Mesendoderm (in vitro differentiated cells): Measurements from ENCODE around the gene HAS3.

Experiments used
- DNase-seq: peaks from one replicate; pipeline ENCODE4 v3.0.0; 2013
- H2AK5ac ChIP-seq: 2 replicates; pipeline ENCODE4 v1.6.1; 2013; ENCODE audit warnings: low read length, inconsistent platforms
- H2BK120ac ChIP-seq: 2 replicates; pipeline ENCODE4 v1.6.1; 2013; ENCODE audit warnings: low read depth, mild to moderate bottlenecking, low read length, moderate library complexity, mixed read lengths
- H2BK15ac ChIP-seq: replicated peaks from 2 replicates; pipeline ENCODE4 v1.6.1; 2013; ENCODE audit warnings: low read depth, mild to moderate bottlenecking, moderate library complexity
- H2BK5ac ChIP-seq: 2 replicates; pipeline ENCODE4 v1.6.1; 2013; ENCODE audit warnings: low read length, inconsistent platforms
- H3K18ac ChIP-seq: 2 replicates; pipeline ENCODE4 v1.6.1; 2013; ENCODE audit warnings: mild to moderate bottlenecking, low read length, mixed read lengths
- H3K23ac ChIP-seq: one replicate; pipeline ENCODE4 v1.6.1; 2013; ENCODE audit warnings: low read length
- H3K27ac ChIP-seq: 2 replicates; pipeline ENCODE4 v1.5.1; 2013; ENCODE audit warnings: low read depth, mild to moderate bottlenecking, inconsistent platforms, low read length, moderate library complexity
- H3K27me3 ChIP-seq: 2 replicates; pipeline ENCODE4 v1.6.1; 2013; ENCODE audit warnings: low read length, control low read depth, mild to moderate bottlenecking, inconsistent platforms; ENCODE audit not compliant: insufficient read depth, poor library complexity
- H3K36me3 ChIP-seq: 2 replicates; pipeline ENCODE4 v1.6.1; 2013; ENCODE audit warnings: low read length, inconsistent platforms; ENCODE audit not compliant: control insufficient read depth, insufficient read depth
- H3K4ac ChIP-seq: one replicate; pipeline ENCODE4 v1.6.1; 2013; ENCODE audit warnings: low read depth, mild to moderate bottlenecking, low read length, moderate library complexity
- H3K4me1 ChIP-seq: 2 replicates; pipeline ENCODE4 v1.6.1; 2013; ENCODE audit warnings: low read depth, low read length, inconsistent platforms; ENCODE audit not compliant: control insufficient read depth
- H3K4me2 ChIP-seq: 2 replicates; pipeline ENCODE4 v1.6.1; 2013; ENCODE audit warnings: low read length
- H3K4me3 ChIP-seq: 2 replicates; pipeline ENCODE4 v1.5.1; 2013; ENCODE audit warnings: mild to moderate bottlenecking, low read length
- H3K56ac ChIP-seq: one replicate; pipeline ENCODE4 v1.6.1; 2013; ENCODE audit warnings: low read length
- H3K79me1 ChIP-seq: 2 replicates; pipeline ENCODE4 v1.6.1; 2013; ENCODE audit warnings: low read length, inconsistent platforms
- H3K79me2 ChIP-seq: 2 replicates; pipeline ENCODE4 v1.6.1; 2013; ENCODE audit warnings: mild to moderate bottlenecking, low read length; ENCODE audit not compliant: control insufficient read depth, insufficient read depth
- H3K9ac ChIP-seq: 2 replicates; pipeline ENCODE4 v1.6.1; 2013; ENCODE audit warnings: low read length, inconsistent platforms
- H4K5ac ChIP-seq: one replicate; pipeline ENCODE4 v1.6.1; 2013; ENCODE audit warnings: low read length
- H4K8ac ChIP-seq: one replicate; pipeline ENCODE4 v1.6.1; 2013; ENCODE audit warnings: low read depth, mild to moderate bottlenecking, control low read depth, low read length, moderate library complexity
- WGBS: extraction: QIAGEN DNeasy Blood & Tissue Kit; methylation state at CpG from one replicate; pipeline ENCODE4 v1.1.7; 2013; ENCODE audit warnings: low lambda C conversion rate, missing lambda C conversion rate; ENCODE audit not compliant: insufficient coverage; ENCODE audit errors: extremely low coverage; 5-methylcytosine and 5-hydroxymethylcytosine counted together

Gene HAS3

GRCh38 chr16:69073181-69073702 lies 32.2 kb upstream of the HAS3 start:
- Histone ChIP-seq H3K4ac (no peak overlapping the region), H3K27ac (peak overlapping the region; percentile 64)

GRCh38 chr16:69077251-69077650 lies 28.2 kb upstream of the HAS3 start:
- no peak overlapping the region for H2BK15ac ChIP-seq
- no peaks in the 10 kb centered on the region for H3K27me3 ChIP-seq
- peaks cover 13% of the 10 kb centered on the region for H3K4me1 ChIP-seq
- H3K9ac ChIP-seq = no peak overlapping the region
- H3K4ac ChIP-seq = no peak overlapping the region
- H3K4me3 ChIP-seq = no peak overlapping the region
- H3K79me2 ChIP-seq = no peaks in the 10 kb centered on the region
- no peak overlapping the region for H3K27ac ChIP-seq
- H4K8ac ChIP-seq = no peak overlapping the region
- H3K36me3 ChIP-seq = no peaks in the 10 kb centered on the region
- H3K4me2 ChIP-seq = no peak overlapping the region
- no peak overlapping the region for H3K18ac ChIP-seq
- H3K56ac ChIP-seq = no peak overlapping the region
- H4K5ac ChIP-seq = no peak overlapping the region
- WGBS = no CpG with 5 or more reads among the region's 4 CpGs
- no peak overlapping the region for H2AK5ac ChIP-seq
- H3K23ac ChIP-seq = no peak overlapping the region
- no peak overlapping the region for H2BK5ac ChIP-seq
- H3K79me1 ChIP-seq = no peaks in the 10 kb centered on the region
- no peak for DNase-seq
- H2BK120ac ChIP-seq = no peak overlapping the region

More at GRCh38 chr16:69073181-69073702, 32.2 kb upstream of the HAS3 start:
- no peak overlapping the region for H3K23ac ChIP-seq
- no peaks in the 10 kb centered on the region for H3K79me2 ChIP-seq
- H4K8ac ChIP-seq = no peak overlapping the region
- H3K4me2 ChIP-seq = no peak overlapping the region
- no peak overlapping the region for H4K5ac ChIP-seq
- H3K4me1 ChIP-seq = peaks cover 15% of the 10 kb centered on the region
- H3K56ac ChIP-seq = peak overlapping the region; percentile 45
- no peak overlapping the region for H2BK15ac ChIP-seq
- H3K27me3 ChIP-seq = no peaks in the 10 kb centered on the region
- H2BK120ac ChIP-seq = no peak overlapping the region
- H3K9ac ChIP-seq = peak overlapping the region; percentile 4
- no peak overlapping the region for H3K4me3 ChIP-seq
- no peaks in the 10 kb centered on the region for H3K36me3 ChIP-seq
- no peaks in the 10 kb centered on the region for H3K79me1 ChIP-seq
- DNase-seq = peak; percentile 73
- H2AK5ac ChIP-seq = no peak overlapping the region
- H3K18ac ChIP-seq = no peak overlapping the region
- no CpG with 5 or more reads among the region's 10 CpGs for WGBS
- H2BK5ac ChIP-seq = peak overlapping the region; percentile 75

GRCh38 chr16:69078073-69078472 lies 27.4 kb upstream of the HAS3 start:
- peak overlapping the region; percentile 7 for H3K9ac ChIP-seq
- no peak overlapping the region for H2BK120ac ChIP-seq
- peak overlapping the region; percentile 2 for H4K5ac ChIP-seq
- H3K4me2 ChIP-seq = no peak overlapping the region
- no peak overlapping the region for H3K4ac ChIP-seq
- H3K79me1 ChIP-seq = no peaks in the 10 kb centered on the region
- no peak overlapping the region for H4K8ac ChIP-seq
- DNase-seq = no peak
- H2AK5ac ChIP-seq = no peak overlapping the region
- peaks cover 9% of the 10 kb centered on the region for H3K4me1 ChIP-seq
- no peak overlapping the region for H3K23ac ChIP-seq
- no peak overlapping the region for H3K4me3 ChIP-seq
- no peaks in the 10 kb centered on the region for H3K27me3 ChIP-seq
- no peak overlapping the region for H3K18ac ChIP-seq
- H3K79me2 ChIP-seq = no peaks in the 10 kb centered on the region
- no peak overlapping the region for H2BK5ac ChIP-seq
- H2BK15ac ChIP-seq = no peak overlapping the region
- H3K27ac ChIP-seq = no peak overlapping the region
- H3K36me3 ChIP-seq = no peaks in the 10 kb centered on the region
- no CpG with 5 or more reads among the region's 7 CpGs for WGBS
- H3K56ac ChIP-seq = peak overlapping the region; percentile 54

- WGBS = no CpG with 5 or more reads among the region's 2 CpGs
- Histone ChIP-seq H4K5ac (no peak overlapping the region), H3K79me2 (no peaks in the 10 kb centered on the region), H3K27me3 (no peaks in the 10 kb centered on the region), H4K8ac (no peak overlapping the region), H3K4ac (no peak overlapping the region), H3K79me1 (no peaks in the 10 kb centered on the region), H3K9ac (no peak overlapping the region), H2AK5ac (no peak overlapping the region), H3K18ac (no peak overlapping the region), H3K4me3 (no peak overlapping the region), H3K27ac (no peak overlapping the region), H2BK5ac (no peak overlapping the region), H3K4me2 (no peak overlapping the region), H2BK120ac (no peak overlapping the region), H2BK15ac (no peak overlapping the region), H3K56ac (no peak overlapping the region), H3K23ac (no peak overlapping the region), H3K4me1 (peaks cover 5% of the 10 kb centered on the region), H3K36me3 (no peaks in the 10 kb centered on the region)
- DNase-seq = no peak
These were observed 25.8 kb upstream of the HAS3 start for GRCh38 chr16:69079697-69080096.

GRCh38 chr16:69083306-69083941 lies 22.0 kb upstream of the HAS3 start:
- no peak overlapping the region for H3K27ac ChIP-seq

GRCh38 chr16:69084289-69084688 lies 21.2 kb upstream of the HAS3 start:
- no peak overlapping the region for H3K56ac ChIP-seq
- H3K36me3 ChIP-seq = no peaks in the 10 kb centered on the region
- H3K79me1 ChIP-seq = no peaks in the 10 kb centered on the region
- no peak overlapping the region for H2AK5ac ChIP-seq
- no peak overlapping the region for H2BK5ac ChIP-seq
- H2BK15ac ChIP-seq = no peak overlapping the region
- H3K9ac ChIP-seq = no peak overlapping the region
- H3K23ac ChIP-seq = no peak overlapping the region
- H3K4me2 ChIP-seq = no peak overlapping the region
- H3K27me3 ChIP-seq = no peaks in the 10 kb centered on the region
- H4K8ac ChIP-seq = no peak overlapping the region
- H3K79me2 ChIP-seq = no peaks in the 10 kb centered on the region
- no peak overlapping the region for H2BK120ac ChIP-seq
- H4K5ac ChIP-seq = no peak overlapping the region
- peaks cover 1% of the 10 kb centered on the region for H3K4me1 ChIP-seq
- H3K27ac ChIP-seq = no peak overlapping the region
- no CpG with 5 or more reads among the region's 2 CpGs for WGBS
- no peak for DNase-seq
- no peak overlapping the region for H3K18ac ChIP-seq
- no peak overlapping the region for H3K4ac ChIP-seq
- H3K4me3 ChIP-seq = no peak overlapping the region

More at GRCh38 chr16:69083306-69083941, 22.0 kb upstream of the HAS3 start:
- Histone ChIP-seq H3K4me3 (no peak overlapping the region), H2BK15ac (no peak overlapping the region), H4K8ac (no peak overlapping the region), H3K79me2 (no peaks in the 10 kb centered on the region), H4K5ac (no peak overlapping the region), H3K4ac (no peak overlapping the region), H2BK120ac (no peak overlapping the region), H3K9ac (no peak overlapping the region), H3K36me3 (no peaks in the 10 kb centered on the region), H3K4me1 (no peaks in the 10 kb centered on the region), H3K23ac (no peak overlapping the region), H3K56ac (no peak overlapping the region), H3K18ac (no peak overlapping the region), H3K27me3 (no peaks in the 10 kb centered on the region), H3K79me1 (no peaks in the 10 kb centered on the region), H2BK5ac (no peak overlapping the region), H2AK5ac (no peak overlapping the region), H3K4me2 (no peak overlapping the region)
- DNase-seq = peak; percentile 49
- no CpG with 5 or more reads among the region's 16 CpGs for WGBS
